Stimulated activated CD4-positive, alpha-beta T cell treated with anti-CD3 and anti-CD28 coated beads, TNF-alpha, amount 100 ng/mL, for 4 hours (primary cell): ENCODE data around the gene PSD.

ENCODE experiments used
- DNase-seq, 3 experiments: peaks; one replicate each; pipeline ENCODE4 v3.0.0-alpha.2; 2020; ENCODE audit warnings: low read depth in 3 of 3

Gene PSD

DNA sequence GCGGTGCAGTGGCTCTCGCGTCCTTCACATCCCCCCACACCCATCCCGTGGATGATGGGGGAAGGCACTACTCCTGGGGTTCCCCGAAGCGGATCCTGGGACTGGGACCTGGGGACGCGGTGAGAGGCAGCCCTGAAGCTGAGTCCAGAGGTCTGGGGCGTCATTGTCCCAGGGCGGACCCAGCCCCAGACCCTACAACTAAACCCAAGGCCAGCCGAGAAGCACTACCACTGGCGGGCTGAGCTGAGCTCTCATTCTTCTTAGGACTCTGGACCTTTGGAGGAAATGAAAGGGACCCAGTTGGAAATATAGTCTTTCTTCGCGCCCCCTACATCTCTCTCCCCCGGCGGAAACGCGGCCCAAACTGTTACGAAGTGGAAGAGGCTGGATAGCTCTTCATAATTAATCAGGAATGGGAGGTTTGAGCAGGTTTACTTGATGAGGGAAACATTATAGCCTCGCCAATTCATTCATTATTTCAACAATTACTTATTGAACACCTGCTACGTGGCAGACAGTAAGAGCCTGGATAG is 1.7 kb upstream of the PSD start:
- no peak for DNase-seq

DNA sequence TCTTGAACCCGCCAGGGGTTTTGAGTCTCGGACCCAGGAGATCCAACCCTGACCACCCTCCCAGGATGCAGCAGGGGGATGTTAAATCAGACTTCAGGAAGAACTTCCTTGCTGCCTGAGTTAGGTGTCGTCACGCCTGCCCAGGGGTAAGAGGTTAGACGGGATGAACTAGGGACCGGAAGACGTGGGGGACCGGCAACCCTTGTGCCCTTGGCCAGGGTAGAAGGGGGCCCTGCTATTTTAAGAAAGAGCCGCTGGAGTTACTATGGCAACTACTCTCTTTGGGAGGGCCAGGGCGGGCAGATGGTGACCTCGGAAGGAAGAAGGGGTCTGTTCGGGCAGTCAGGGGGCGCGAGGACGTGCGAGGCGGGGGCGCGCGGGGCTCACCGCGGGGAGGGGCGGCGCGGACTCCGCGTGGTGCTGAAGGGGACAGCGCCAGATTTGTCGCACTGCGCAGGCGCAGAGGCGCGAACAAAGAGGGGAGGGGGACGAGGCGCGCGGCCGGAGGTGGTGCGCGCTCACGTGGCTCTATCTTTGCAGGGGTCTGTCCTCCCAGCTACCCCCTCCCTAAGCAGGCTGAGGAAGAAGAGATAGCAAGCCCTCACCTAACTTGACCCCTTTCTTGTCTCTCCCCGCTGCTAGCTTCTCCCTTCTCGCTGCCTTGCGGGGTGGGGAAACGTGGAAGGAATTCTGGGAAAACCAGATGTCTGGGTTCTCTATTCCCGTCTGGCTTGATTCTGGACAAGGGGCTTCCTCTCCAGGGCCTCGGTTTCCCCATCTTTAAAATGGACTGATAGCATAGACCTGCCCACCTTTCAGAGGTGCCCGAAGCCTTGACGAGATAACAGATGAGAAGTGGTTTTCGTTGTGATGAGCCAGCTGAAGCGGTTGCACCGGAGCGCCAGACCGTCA is 940 bp upstream of the PSD start:
- peak in 2 of 3 experiments; percentile 46 to 54 for DNase-seq

DNA sequence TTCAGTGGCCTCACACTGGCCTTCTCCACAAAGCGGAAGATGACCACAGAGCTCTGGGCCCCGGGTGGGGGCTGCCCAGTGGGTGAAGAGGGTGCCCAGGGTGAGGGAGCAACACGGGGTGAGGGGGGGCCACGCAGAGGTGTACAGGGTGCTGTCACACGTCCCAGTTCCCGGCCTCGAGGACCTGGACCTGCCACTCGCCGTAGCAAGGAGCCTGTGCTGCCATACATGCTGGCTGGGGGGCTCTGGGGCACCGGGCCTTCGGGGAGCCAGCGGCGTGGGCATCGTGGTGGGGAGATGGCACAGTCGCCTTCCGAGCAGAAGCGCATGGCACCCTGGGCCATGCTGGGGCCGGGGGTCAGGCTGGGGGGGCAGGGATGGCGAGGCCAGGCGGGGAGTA is 1.9 kb downstream of the PSD start:
- no peak for DNase-seq

DNA sequence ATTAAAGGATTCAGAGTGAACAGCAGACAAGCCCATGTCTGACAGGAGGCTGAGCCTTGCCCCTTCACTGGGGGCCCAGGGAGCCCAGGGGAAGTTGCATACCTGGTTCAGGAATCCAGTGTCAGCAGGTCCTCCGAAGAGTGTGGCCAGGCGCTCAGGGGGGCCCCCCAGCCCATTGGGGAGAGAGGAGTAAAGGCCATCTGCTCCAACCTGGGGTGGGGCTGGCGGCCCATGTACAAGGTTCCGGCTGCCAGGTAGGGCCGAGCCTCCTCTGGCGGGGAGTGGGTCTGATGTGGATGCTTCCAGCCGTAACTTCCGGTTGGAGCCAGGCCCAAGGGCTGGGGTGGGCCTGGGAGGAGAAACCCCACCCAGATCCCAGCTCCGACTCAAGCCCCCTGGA is 2.3 kb downstream of the PSD start:
- DNase-seq = no peak

DNA sequence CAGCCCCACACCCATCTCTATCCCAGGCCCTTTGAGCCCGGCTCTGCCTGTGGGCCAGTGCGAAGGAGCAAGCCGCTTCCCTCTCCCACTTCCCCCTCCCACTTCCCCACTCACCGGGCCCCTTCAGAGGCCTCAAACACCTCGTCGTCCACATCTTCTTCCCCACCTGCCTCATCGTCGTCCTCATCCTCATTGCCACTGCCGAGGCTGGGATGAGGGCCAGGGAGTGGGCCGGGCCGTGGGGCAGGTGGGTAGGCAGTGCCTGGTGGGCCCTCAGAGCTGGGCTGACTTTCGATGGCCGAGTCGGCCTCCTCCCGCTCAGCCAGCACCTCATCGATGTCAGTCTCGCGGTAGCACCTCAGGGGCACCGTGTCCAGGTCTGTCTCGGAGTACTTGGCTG is 3.8 kb downstream of the PSD start:
- DNase-seq = no peak

DNA sequence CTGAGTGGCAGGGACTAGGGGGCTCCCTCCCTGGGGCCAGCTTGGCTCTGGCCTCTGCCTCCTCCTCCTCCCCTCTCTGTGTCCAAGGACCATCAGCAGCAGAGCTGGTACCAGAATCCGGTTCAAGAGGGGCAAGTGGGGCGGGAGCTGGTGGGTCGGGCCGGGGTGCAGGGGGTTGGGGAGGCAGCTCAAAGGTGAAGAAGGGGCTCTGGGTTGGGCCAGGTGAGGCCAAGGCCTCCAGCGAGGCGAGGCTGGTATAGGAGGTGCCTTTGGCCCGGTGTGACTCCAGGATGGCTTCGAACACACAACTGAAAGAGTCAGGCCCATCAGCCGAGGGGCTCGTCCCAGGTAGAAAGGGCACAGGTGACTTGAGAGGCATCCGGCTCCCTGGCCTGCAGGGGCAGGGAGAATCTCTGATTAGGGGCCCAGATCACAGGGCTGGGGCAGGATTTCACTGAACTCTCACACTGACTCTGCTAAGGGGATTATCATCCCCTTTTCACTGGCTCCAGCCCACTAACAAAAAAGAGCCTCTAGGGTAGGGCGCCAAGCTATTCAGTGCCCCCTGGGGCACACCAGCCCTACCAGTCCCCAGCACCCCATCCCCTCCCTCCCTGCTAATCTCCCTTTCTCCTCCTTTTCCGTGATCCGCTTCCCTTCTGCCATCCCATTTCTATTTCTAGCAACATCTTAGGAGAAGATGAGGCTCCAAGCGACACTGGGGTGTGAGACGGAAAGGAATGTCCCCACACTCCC is 4.6 kb downstream of the PSD start:
- no peak for DNase-seq

DNA sequence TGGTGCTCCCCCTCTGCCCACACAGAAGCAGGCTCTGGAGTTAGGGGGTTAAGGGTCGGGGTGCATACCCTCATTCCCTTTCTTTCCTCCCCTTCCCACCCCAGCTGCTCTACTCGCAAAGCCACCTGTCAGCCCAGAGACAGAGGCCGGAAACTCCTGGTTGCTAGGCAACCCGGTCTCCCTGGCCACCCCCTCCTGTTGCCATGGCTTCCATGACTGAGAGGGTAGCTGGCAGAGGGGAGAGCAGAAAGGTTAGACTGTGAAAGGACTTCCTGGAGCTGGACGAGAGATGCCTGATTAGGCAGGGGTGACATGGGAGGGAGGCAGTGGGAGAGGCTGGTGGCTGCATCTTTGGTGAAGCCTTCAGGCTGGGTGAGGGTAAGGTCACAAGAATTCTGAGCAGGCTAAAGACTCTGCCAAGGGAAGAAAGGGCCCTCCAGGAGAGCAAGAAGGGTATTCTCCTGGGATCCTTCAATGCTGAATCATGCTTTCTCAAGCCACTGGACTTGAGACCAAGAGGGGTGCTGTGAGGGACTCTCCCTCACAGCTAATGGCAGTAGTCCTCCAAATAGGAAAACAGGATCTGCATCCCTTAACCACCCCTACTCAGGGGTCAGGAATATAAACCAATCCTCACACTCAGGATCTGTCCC is 5.4 kb downstream of the PSD start:
- no peak for DNase-seq

DNA sequence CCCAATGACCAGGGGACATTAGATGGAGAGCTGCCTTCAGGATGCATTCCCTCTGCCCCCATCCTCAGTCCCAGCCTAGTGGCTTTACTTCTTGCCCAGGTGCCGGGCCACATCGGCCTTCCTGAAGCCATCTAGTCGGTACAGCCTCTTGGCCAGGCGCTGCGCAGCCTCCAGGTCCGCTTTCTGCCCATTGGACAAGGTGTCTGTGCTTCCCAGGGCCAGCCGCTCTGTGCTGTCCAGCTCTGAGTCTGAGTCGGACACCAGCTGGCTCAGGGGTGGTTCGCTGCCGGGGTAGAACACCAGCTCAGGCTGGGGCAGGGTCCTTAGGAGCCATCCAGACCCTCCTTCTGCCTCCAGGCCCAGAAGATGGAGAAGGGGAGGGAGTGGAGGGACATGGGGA is 6.3 kb downstream of the PSD start:
- DNase-seq = no peak

DNA sequence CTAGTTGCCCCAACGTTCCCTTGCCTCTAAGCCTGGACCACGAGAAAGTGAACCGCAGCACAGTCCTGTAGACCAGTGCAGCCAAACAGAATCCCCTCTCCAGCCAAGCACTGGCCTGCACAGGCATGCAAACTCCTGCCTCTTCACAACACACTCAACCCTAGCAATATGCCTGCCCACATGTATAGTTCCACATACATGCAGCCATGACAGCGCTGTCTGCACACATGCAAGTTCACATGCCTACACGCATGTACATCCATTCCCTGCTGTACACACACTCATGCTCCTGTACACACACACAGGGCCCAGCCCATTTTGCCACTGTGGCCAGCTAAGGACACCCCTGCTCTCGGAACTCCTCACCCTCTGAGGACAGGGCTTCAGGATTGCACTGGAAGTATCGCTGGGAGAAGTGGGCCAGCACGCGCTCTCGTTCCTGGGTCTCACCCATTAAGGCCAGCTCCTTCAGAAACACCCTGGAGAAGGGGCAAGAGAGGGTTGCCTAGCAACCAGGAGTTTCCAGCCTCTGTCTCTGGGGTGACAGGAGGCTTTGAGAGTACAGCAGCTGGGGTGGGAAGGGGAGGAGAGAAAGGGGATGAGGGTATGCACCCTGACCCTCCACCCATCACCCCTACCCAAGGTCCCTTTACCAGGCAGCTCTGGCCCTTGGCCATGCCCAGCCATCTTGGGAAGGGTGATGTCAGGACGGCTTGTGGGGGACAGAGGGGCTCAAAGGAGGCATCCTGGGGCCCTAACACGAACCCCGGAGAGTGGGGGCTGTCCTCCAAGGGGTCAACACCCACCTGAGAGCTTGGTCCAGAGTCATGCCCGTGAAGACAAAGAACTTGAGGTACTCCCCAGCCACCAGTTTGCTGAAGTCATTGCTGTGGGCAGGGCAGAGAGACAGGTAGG is 7.0 kb downstream of the PSD start:
- DNase-seq = no peak

DNA sequence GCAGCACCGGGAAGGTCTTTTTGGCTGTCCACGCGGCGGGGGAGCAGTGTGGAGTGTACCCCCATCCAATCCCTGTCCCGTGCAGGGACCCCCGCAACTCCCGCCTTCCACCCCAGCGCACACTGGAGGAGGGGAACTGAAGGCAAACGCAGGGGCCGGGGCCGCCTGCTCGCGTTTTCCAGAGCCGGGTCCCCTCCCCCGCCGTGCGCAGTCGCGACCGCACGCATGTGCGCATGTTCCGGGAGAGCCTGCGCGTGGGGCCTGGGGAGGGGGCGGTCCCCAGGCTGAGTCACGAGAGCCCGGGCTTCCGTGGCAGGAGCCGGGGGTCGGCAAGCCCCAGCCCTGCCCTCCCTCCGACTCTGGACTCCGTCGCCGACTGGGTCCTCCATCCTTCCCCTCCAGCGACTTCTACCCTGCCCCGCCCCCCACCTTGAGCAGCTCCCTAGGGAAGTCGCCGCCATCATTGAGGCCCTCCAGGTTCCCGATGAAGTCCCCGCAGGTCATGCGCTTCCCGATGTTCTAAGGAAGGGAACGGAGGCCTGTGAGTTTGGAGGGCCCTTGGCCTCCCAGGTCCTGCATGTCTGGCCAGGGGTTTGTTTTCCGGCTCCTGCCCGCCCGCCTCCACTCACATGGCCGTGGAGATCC is 8.0 kb downstream of the PSD start:
- peak; percentile 56 to 72 (median 56) for DNase-seq

DNA sequence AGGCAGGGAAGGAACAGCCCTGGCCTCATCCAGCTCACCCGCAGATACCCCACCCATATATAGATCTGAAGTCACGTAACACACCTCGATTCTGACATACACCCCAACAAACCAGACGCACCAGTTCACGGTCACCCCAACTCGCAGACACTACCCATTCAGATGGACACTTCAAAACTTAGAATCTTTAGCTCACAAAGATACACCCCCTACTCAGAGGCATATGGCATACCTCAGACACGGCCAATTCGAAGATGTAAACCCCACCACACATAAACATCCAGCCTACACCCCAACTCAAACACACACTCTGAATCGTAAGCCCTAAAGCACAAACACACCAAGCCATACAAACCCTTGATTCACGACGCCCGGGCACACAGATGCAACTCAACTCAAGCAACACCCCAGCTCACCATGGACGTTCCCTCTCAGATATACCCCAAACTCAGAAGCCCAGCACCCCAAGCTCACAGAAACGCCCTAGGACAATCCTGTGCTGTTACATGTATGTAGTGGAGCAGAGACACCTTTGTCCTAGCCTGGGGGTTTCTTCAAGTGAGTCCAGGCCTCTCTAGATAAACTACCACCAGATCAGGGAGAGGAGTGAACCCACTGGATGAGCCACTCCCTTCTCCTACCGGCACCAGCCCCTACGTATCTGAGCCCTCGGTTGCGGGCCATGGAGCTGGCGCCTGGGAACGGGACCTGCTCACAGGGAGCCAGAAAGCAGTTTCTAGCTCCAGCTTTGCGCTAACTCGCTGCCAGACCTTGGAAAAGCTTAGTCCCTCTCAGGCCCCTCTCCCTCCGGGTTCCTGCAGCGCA is 8.8 kb downstream of the PSD start:
- DNase-seq = no peak

DNA sequence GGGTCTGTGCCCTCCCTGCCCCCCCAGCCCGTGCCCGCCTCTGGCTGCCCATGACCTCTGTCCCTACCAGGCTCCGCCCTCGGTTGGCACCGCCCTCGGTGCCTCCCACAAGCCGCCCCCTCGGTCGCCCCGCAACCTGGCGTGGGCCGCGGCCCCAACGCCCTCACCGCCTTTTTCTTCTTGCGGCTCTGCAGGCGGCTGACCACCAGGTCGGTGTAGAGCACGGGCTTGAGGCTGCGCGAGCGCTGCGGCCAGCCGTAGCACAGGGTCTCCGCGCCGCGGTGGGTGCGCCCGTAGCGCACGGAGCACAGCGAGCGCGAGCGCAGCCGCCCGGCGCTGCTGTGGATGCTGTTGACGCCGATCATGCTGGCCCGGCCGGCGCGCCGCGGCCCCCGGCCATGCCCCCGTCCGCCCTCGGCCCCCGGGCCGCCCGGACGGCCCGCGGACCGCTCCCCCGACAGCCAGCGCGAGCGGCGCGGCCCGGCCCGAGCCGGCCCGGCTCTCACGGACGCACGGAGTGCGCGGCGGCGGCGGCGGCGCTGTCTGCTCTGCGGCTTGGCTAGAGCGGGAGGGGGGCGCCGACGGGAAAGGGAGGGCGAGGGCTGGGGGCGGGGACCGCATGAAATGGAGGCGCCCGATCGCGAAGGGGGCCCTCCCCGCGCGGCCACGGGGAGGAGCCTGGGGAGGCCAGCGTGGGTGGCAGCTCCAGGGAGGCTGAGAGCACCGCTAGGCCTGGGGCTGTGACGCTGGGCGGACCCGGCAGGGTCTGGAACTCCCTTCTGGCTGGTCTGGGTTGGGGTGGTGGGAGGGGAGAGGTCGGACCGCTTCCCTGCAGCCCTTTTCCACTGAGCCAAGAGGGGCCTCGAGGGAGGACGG is 9.6 kb downstream of the PSD start:
- peak; percentile 67 to 80 (median 72) for DNase-seq

DNA sequence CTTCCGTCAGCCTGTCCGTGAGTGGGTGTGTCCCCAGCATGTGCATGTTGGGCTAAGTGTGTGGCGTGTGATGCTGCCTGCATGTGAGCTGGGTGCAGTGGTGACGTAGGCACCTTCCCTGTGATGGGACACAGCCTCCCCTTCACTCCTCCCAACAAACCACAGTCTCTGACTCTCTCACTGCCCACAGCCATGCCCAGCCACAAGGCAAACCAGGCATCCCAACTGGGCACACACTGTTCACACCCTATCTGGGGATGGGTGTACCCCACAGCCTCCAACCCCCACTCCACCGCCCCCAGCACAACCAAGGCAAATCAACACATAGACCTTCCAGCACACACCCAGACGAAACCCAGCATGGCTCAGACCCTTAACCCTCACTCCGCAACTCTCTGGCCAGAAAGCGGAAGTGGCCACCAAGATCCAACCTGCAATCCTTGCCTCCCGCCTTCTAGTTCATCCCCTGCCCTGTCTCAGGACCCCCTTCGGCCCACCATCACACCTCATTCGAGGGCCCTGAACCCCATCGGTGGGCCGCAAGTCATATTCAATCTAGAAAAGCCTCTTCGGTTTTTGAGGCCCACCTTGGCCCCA is 10.4 kb downstream of the PSD start:
- DNase-seq = no peak

DNA sequence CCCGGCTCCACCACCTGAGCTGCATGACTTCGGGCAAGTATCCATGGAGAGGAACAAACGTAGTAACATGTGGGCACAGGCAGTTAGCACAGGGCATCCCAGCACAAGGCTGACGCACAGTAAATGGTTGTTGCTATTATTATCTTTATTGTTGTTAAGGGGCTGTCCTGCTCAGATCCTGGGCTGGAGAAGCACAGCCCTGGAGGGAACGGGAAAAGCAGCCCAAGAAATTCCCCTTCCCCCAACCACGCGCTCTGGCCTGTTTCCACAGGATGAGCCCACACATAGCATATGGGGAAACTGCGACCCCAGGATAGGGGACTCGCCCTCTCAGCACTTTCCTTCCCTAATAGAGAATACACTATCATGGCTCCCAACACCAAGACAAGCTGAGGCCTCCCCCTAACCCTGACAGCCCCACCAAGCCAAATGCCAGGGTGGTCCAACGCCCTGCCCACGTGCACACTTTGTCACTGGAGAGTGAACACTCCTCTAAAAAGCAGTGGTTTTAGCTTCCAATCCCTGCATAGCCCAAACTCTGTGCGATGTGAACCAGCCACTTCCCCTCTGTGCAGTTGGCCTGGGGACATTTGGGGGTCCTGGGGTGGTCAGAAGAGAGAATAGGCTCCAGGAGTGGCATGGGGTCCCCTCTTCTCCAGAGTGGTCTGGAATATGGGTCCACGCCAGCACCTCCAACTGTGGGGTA is 11.0 kb downstream of the PSD start:
- no peak for DNase-seq

DNA sequence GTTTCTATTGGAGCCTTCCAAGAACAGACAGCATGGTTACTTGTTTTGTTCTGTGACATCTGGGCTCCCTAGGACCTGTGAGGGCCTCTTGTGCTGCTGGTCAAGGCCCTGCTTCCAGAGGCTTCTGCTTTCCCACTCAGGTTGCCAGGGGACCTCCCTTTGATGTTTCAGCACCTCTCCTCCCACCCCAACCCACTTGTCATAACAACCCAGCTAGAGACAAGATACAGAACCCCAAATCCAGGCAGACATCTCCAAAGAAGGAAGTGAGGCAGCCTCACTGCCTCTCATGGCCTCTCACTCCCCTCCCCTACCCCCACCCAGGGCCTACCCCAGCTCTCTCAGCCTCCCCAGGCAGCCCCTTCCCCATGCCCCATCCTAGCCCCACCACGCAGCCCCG is 11.8 kb downstream of the PSD start:
- DNase-seq = no peak

DNA sequence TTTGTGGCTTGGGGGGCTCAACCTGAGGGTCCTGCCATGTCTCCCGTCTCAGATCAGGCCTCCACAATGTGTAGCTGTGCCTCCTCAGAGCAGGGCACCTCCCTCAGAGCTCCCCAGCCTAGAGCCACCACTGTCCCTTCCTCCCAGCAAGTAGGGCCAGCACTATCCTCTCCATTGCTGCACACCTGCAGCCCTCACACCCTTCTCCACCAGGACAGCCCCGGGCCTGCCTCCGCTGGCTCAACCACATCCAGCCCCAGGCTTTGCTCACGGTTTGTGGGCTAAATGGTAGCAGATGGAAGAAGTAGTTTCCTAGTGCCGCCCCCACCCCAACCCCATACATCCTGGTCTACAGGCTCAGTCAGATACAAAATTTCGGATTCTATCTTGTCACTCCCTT is 13.0 kb downstream of the PSD start:
- no peak for DNase-seq

DNA sequence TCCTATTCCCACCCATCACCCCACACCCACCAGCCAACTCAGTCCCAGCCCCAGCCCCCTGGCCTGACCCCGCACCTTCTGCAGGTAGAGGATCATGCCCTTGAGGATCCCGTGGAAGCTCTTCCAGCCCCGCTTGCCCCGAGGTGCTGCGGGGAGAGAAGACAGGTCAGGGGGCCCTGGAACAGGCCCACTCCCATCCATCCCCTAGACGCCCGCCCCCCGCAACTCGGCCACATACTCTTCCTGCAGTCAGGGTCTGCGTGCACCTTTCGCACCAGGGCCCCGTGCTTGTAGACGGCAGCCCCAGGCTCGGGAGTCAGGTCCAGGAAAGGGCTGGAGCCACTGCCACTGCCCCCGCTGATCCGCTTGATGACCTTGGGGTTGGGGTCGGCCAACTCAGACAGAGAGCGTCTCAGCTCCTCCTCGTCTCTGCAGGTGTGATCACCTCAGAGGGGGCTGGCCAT is 13.4 kb downstream of the PSD start:
- DNase-seq = no peak
